Mucosa of descending colon (tissue), 3 donors: Measurements from ENCODE around the gene FRMD4A. TPM values are rescaled to one million over a fixed set of nuclear protein-coding genes. Genes with fewer than 3 reads are reported as not detected.

Experiments
- ATAC-seq: fragments of 200-7000 bp; cut with Tn5 transposase; one replicate; pipeline ENCODE4 v1.9.1; 2020; ENCODE audit warnings: mild to moderate bottlenecking, moderate library complexity
- DNase-seq, 3 donors: peaks; one replicate each; pipeline ENCODE4 v3.0.0-alpha.2; 2020
- H3K36me3 ChIP-seq: fragments of 200-600 bp; one replicate; pipeline ENCODE4 v1.8.0; 2021; ENCODE audit warnings: low read depth, mild to moderate bottlenecking
- H3K4me1 ChIP-seq: fragments of 200-600 bp; one replicate; pipeline ENCODE4 v1.8.0; 2021; ENCODE audit warnings: low read depth, mild to moderate bottlenecking
- H3K4me3 ChIP-seq: fragments of 200-600 bp; one replicate; pipeline ENCODE4 v1.8.0; 2021; ENCODE audit warnings: mild to moderate bottlenecking
- H3K9me3 ChIP-seq: fragments of 200-600 bp; one replicate; pipeline ENCODE4 v1.8.0; 2021; ENCODE audit warnings: mild to moderate bottlenecking
- CTCF ChIP-seq: fragments of 200-600 bp; IDR thresholded peaks from one replicate; pipeline ENCODE4 v1.8.0; 2022; ENCODE audit warnings: antibody characterized with exemption, mild to moderate bottlenecking
- intact Hi-C, 2 donors: fragments of 100-400 bp; cut with DNase I in 1 of 2; cut with micrococcal nuclease in 1 of 2; formaldehyde crosslinking; loops; one replicate each; pipeline versions ENCODE4 v1.11.0 to v1.11.1; 2022; cut with DNase I, micrococcal nuclease
- long read RNA-seq, 2 donors: library from polyadenylated mRNA; unstranded; transcript quantifications; one replicate each; pipeline ENCODE4 v2.0.0, GENCODE V29; 2019 to 2021
- total RNA-seq, 3 donors: library from RNA; stranded (reverse); fragmentation: NEBNext Ultra II Directional in 2 of 3; extraction: Animal tissue kit (Norgen Biotek cat#: 25700) in 2 of 3; gene quantifications; one replicate each; pipeline versions ENCODE4 v1.2.1 to v1.2.4, GENCODE V29; 2021 to 2023
- donor health status: DM: no; HTN: no; CAD: no; lungs with moderate emphysema.
- donor health status: DM: no; HTN: no; CAD: no.
- donor health status: DM: no; HTN: yes; CAD: no.

FRMD4A gene
- total RNA-seq, result 10 to 100 TPM in 2 of 3 donors, 1 to 10 TPM in 1; 9.8 to 40.6 (median 17.2) TPM
- long read RNA-seq, donor 1, partial matches to known transcripts, result 1 of 13 reads
- long read RNA-seq, donor 1, other reads (novel, unspliced or antisense), result 12 of 13 reads
- long read RNA-seq, donor 2, partial matches to known transcripts, result 1 of 6 reads
- long read RNA-seq, donor 2, other reads (novel, unspliced or antisense), result 5 of 6 reads

DNA sequence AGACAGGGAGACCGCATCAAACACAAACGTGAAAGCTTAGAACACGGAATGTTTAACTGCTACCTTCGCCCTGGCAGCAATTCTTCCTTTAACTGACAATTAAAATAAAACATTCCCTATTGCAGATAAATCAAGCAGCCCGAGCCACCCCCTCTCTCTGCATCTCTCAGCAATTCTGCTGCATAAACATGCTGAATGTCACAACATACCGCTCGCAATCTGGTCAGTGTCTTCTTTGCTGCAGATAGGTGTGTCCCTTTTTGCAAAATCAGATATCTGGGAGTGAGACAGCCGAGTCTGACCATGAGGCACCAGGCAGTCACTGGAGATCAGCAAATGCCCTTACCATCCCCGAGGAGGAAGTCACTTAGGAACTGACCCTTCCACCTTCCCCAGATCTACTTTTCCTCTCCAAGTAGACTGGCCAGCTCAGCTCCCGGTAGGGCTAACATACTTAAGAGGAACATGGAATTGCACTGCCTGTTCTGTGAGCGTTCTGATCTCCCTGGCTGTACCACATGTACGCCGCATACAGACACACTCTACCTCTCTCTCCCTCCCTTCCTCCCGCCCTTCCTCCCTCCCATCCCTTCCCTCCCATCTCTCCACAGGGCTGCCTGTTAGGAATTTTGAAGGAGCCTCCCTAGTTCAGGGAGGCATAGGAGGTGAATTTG, at the start of gene FRMD4A:
Gene FRMD4A (minus strand): TSS at position 537 of the 674 bp plus-strand sequence.
- H3K4me1 ChIP-seq, result no peaks in the 10 kb centered on the region
- no peak within 1 kb of the TSS for H3K4me3 ChIP-seq
- H3K9me3 ChIP-seq, result no peaks in the 10 kb centered on the region
- TF ChIP-seq CTCF, result no peak
- DNase-seq (no peak), ATAC-seq (no peak)
- H3K36me3 ChIP-seq, result no peaks in the 10 kb centered on the region
- intact Hi-C loops, result no loop called here

DNA sequence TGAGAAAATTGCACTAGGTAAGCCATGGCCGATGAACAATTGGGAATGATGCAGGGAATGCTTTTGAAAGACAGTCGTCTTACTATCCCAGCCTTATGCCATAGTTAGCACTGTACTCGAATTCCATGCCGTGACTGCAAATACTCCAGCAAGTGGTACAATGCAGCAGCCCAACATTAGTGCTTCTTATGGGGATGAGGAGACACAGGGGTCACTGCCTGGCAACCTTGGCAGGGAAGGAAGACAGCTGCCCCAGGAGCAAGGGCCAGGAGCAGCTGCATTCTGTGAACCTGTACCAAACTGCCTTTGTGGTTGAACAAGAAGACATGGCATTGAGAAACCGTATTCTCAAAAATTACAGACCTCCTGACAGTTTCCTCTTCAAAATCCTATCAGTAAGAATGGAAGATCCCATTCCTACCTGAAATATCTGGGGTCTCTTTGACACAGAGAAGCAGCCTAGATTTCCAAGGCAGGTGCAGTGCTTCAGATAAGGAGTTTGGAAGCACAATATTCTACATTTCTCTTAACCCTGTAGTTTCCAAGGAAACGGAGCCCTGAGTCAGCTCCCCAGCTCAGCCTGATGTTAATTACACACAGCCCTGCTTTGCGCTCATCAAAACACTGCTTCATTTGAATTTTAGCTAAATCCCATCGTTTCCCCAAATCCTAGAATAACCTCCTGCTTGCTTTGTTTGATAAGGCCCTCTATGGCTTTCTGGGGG, 49.0 kb upstream of the FRMD4A start:
- DNase-seq, result no peak
- H3K9me3 ChIP-seq, result no peaks in the 10 kb centered on the region

DNA sequence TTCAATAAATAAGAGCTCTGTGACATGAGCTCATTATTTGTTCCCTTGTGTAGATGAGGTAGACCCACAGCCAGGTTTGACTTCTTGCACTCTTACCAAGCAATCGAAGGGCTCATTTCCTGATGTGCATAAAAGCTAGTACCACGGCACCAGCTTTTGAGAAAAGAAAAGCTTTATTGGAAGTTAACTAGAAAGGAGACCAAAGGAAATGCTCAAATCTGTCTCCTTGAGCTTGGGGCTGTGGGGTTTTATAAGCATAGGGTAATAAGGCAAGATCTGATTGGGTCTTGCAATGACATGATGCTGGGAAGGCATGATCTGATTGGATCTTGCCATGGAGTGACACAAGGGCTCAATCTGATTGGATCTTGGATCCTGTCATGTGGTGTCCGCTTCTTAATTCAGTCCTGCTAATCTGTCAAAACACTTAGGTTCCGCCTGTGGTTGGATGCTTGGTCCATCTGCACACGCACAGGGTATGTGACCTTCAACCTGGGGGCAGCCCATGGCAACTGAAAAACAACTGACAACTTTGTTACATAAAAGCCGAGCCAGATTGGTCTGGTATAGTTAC, 47.8 kb upstream of the FRMD4A start:
- Histone ChIP-seq H3K36me3 (no peaks in the 10 kb centered on the region), H3K4me1 (no peaks in the 10 kb centered on the region), H3K9me3 (no peaks in the 10 kb centered on the region), H3K4me3 (no peak overlapping the region)
- TF ChIP-seq CTCF, result no peak
- ATAC-seq, result no peak
- DNase-seq, result no peak
- intact Hi-C loops, result no loop called here

More for the DNA sequence above, 49.0 kb upstream of the FRMD4A start:
- ATAC-seq, result no peak
- TF ChIP-seq CTCF, result no peak
- no peaks in the 10 kb centered on the region for H3K4me1 ChIP-seq
- intact Hi-C loops, result no loop called here
- no peaks in the 10 kb centered on the region for H3K36me3 ChIP-seq
- H3K4me3 ChIP-seq, result no peak overlapping the region

DNA sequence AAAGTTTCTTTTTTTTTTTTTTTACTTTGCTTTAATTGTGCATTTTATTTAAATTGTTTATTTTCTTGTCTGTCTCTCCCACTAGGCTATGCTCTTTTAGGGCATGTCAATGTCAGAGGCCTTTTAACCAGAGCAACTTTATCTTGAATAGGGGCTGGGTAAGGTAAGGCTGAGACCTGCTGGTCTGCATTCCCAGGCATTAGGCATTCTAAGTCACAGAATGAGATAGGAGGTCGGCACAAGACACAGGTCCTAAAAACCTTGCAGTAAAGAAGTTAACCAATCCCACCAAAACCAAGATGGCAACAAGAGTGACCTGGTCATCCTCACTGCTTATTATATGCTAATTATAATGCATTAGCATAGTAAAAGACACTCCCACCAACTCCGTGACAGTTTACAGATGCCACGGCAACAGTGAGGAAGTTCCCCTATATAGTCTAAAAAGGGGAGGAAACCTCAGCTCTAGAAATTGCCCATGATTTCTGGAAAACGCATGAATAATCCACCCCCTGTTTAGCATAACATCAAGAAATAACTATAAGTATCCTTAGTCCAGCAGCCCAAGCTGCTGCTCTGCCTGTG, 47.0 kb upstream of the FRMD4A start:
- DNase-seq (no peak), ATAC-seq (no peak)
- H3K4me1 ChIP-seq, result no peaks in the 10 kb centered on the region
- no peak overlapping the region for H3K4me3 ChIP-seq
- no peaks in the 10 kb centered on the region for H3K36me3 ChIP-seq
- intact Hi-C loops, result no loop called here
- TF ChIP-seq CTCF, result no peak
- no peaks in the 10 kb centered on the region for H3K9me3 ChIP-seq

- no peaks in the 10 kb centered on the region for H3K4me1 ChIP-seq
- no peak for TF ChIP-seq CTCF
- no peak overlapping the region for H3K4me3 ChIP-seq
- intact Hi-C loops, result no loop called here
- no peaks in the 10 kb centered on the region for H3K36me3 ChIP-seq
- no peaks in the 10 kb centered on the region for H3K9me3 ChIP-seq
- ATAC-seq (no peak), DNase-seq (no peak)
Measured at GRCh38 chr10:14374745-14375445, 44.2 kb upstream of the FRMD4A start.
